Inflammatory macrophage (primary cell): ENCODE data around the gene SCN2B.
A peak's percentile ranks its signal among the peaks of the same experiment; 100 is the strongest.

Source experiments
- DNase-seq, 2 donors: peaks; one replicate each; pipeline ENCODE4 v3.0.0-alpha.2; 2020 to 2022

The SCN2B gene

DNA sequence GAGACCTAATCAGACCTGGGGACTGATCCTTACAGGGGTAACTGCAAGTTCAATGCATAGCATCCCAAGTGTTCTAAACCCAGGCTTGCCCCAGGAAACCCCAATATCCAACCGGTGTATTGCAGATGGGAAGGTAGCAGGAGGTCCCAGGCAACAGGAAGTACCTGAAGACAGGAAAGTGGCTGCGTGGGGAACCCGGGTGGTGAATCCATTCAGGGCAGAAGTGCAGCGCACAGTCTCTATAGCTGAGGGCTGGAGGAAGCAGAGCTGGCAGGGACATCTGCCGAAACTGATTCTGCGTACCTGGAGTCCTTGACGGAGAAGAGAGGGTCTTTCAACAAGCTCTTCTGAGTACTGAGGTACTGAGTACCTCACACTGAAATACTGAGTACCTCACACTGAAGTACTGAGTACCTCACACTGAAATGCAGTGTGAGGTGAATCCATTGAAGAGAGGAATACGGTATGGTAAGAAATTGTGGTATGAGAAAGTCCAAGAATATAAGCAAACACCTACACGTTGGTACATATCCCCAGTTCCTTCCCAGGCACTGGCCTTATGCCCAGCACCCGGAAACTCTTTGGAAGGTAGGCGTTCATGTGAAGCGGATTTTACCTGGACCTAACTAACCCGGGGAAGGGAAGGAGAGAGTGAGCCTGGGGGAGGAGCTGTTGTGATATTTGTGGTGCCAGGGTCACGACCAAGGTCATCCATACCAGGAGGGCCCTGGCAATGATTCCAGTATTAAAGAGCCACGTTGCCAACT lies 43.9 kb downstream of the SCN2B start:
- DNase-seq: no peak

DNA sequence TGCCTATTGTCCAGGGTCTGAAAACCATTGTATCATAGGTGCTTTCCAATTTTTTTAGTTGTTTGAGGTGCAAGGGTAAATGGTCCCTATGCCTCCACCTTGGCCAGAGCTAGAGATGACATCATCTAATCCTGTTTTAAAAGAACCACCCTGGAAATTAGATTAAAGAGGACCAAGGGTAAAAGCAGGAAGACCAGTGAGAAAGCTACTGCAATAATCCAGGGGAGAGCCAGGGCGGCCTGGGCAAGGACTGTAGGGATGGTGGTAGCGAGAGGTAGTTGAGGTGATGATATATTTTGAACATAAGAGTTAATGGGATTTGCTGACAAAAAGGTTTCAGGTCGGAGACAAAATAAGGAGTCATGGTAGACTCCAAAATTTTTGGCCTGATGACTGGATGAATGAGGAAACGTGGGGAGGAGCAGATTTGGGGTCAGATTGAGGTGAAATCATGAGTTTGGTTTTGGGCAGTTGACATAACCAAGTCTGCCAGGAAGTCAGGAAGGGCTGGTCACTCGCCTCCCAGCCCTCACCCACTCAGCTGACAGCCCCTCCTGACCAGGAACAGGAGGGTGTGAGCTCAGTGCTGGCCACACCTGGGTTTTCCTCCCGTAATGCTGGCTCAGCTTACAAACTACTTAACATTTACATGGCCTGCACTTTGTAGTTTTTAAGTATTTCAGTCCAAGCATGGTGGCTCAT lies 46.8 kb downstream of the SCN2B start:
- peak; percentile 64 to 74 for DNase-seq

DNA sequence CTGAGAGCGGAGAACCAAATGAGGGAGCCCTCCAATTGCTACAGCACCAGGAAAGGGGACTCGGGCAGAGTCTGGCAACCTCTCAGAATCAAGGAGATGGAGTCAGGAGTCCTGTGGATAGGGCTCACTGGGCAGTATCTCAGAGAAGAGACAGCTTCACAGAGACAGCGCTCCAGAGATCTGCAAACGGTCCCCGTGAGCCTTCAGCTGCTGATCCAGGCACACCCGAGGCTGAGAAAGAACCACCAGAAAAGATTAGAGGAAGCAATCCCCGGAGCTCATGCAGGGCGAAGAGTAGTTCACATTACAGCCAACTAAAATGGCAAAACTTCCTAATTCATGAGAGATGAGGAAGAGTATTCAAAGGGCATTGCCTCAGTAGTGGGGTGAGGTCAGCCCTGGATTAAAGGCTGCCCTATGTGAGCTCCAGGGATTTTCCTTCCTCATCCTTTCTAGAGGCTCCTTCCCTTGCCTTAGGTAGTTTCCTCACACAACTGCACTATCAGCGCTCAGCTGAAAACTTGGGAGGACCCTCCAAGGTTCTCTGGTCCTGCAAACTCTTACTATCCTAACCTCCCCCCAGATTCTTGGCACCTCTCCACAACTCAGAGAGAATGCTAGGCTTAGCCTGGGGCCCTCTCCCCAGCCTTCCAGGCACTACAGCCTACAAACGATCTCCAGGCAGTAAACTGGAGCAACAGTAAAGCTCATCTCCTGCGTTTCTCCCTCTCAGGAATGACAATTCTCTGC lies 47.5 kb downstream of the SCN2B start:
- DNase-seq: peak; percentile 87 to 92

DNA sequence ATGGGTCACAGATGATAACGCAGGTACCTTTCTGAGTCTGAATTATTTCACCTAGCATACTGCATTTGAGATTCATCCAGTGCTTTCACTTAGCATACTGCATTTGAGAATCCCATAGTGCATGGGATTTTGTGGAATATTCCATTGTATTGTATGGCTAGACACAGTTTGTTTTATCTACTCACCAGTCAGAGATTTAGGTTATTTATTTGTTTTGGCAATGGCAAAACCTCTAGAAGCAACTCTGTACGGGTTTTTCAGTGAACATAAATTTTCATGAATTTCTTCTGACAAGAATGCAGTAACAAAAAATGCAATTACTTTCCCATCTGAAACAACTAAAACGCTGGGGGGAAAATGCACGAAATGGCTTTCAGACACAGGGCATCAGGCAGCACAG lies 48.1 kb downstream of the SCN2B start:
- DNase-seq: no peak

DNA sequence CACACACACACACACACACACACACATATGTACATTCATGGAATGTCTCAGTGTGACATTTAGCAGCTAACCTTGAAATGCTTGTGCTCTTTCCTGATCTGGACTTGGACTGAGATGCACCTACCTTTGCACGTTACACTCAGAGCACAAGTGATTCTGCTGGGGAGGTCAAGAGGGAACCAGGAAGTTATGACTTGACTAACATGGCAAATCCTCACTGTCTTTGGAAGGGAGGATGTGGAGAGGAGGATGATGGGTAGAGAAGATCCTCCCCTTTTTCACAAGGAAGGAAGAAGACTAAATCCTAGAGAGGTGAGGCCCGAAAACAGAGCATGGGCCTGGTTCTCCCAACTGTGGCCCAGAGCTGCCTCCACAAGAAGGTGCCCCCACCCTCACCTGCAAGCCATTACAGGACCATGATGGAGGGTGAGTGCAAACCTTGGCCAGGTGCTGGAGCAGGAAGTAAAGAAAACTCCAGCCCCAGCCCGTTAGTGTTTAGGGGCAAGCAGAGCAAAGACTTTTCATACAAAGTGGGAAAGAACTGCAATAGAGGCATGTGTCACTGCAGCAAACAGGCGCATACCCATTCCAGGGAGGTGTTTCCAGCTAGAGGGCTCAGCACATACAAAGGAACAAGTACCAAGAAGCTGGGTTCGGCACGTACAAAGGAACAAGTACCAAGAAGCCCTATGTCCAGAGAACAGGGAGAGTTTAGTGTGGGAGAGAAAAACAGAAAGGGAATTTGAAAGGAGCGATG lies 50.2 kb downstream of the SCN2B start:
- no peak for DNase-seq

DNA sequence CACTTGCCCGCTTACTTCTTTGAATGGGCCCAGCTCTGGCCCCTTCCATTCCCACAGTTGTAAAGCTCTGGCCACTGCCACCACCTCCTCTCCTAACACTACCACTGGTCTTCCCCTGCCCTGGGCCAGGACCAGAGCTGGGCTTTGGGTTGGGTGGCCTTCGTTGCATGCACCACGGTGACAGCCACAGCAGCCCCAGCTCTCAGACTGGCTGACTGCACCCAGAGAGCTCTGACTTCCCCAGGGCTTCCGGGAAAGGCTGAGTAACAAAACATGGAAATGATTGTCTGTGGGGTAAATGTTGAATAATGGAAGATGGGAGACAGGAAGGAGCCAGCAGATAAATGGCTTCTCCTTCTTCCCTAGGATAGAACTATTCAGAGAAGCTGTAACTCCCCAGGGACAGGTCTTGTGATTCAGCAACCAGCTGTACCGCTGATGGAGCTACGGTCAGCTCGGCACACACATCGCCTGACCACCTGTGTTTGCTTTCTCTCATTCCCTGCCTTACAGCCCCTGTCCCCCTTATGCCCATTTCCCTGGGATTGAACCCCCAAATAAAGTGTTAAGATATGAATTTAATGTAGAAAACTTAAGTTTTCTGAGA lies 51.4 kb downstream of the SCN2B start:
- no peak for DNase-seq

DNA sequence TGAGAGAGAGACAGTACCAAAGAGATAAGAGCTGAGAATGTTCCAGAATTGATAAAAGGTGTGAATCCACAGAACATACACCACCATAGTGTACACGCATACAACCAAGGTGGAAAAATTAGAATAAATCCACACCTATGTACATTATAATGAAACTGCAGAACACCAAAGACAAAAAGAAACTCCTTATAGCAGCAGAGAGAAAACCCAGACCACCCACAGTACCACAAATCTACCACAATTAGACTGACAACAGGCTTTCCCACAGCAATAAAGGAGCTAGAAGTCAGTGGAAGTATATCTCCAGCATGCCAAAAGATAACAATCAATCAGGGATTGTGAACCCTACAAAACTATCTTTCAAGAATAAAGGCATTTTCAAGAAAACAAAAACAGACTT lies 55.6 kb downstream of the SCN2B start:
- no peak for DNase-seq

DNA sequence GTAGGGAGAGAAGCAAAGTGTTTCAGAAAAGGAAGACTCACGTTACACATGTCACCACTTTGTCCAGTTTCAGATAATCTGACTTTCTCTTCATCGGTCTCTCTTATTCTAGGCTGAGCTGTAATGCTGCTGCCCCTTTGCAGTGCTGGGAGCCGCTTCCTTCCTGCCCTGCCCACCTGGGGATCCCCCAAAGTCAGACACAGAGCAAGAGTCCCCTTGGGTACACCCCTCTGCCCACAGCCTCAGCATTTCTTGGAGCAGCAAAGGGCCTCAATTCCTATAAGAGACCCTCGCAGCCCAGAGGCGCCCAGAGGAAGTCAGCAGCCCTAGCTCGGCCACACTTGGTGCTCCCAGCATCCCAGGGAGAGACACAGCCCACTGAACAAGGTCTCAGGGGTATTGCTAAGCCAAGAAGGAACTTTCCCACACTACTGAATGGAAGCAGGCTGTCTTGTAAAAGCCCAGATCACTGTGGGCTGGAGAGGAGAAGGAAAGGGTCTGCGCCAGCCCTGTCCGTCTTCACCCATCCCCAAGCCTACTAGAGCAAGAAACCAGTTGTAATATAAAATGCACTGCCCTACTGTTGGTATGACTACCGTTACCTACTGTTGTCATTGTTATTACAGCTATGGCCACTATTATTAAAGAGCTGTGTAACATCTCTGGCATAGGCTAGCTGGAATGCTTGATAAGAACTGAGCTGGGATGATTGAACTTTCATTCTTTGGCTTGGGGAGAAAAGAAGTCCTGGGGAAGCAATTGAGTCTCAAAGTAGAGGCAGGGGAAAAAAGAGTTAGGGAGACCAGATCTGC lies 58.4 kb downstream of the SCN2B start:
- DNase-seq: no peak

DNA sequence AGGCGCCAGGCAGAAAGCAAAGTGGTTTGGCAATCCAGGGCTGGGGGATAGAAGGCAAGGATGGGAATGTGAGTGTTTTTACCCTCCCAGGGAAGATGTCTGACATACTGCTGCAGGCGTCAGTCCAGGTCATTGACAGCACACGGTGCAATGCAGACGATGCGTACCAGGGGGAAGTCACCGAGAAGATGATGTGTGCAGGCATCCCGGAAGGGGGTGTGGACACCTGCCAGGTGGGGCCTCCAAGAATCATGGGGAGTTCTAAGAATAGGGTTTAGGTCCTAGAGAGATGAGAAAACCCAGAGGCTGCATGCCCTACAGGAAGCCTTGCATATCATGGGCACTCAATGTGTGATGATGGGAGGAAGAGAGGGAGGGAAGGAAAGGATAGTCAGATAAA lies 61.4 kb downstream of the SCN2B start:
- no peak for DNase-seq

DNA sequence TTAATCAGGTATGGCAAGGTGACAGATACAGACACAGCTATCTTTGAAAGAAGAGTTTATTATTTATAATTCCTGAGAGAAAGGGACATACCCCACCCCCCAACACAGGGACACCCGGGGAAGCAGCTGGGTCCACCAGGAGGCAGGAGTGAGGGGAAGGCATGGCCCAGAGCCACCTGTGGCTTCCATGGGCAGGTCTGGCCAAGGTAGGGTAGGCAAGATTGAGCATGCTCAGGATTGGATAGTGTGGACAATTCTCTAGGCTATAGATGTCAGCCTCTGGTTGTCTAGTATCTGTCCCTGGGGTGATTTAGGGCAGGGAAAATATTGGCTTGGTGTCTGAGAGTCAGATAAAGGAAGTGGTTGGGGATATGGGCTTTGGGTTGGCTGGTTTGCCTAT lies 62.2 kb downstream of the SCN2B start:
- no peak for DNase-seq

DNA sequence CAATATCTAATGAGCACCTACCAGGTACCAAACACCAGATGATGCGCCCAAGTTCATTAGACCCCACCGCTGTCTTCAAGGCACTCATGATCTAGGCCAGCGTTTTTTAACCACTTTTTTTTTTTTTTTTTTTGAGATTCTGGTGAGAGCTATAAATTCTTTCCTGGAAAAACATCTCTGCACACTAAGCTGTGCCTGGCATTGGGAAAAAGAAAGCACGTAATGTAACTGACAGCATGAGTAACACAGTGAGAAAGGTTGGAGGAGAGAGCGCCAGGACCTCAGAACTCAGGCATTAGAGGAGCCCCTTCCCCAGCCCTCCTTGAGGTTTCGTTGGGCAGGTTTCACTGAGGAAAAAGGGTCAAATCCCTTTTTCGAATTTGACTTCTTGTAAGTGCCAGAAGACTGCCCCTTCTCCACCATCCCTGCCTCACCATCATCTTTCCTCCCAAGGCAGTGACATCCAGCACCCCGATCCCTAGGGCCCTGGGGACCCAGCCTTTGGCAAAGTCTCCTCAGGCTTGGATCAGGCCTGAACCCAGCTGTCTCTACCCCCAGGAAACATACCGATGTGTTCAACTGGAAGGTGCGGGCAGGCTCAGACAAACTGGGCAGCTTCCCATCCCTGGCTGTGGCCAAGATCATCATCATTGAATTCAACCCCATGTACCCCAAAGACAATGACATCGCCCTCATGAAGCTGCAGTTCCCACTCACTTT lies 63.6 kb downstream of the SCN2B start:
- DNase-seq: no peak
